GM19438 (cell line): ENCODE results near the gene P2RX1.
"Not testable (repeated sequence)": the region's sequence is repeated elsewhere in the genome, so short reads cannot be mapped to it uniquely, and the experiment has no call there.

Experiments
- ATAC-seq: cut with Tn5 transposase; IDR thresholded peaks from one replicate; pipeline ENCODE4 v1.9.1; 2021; ENCODE audit warnings: low read depth; ENCODE audit not compliant: unreplicated experiment

P2RX1 gene

GRCh38 chr17:3952186-3952585 is 35.9 kb upstream of the P2RX1 start:
- ATAC-seq: no peak

GRCh38 chr17:3951420-3951819 is 35.2 kb upstream of the P2RX1 start:
- ATAC-seq: no peak

- ATAC-seq: no peak
Measured at GRCh38 chr17:3951003-3951402, 34.7 kb upstream of the P2RX1 start.

GRCh38 chr17:3950584-3950983 is 34.3 kb upstream of the P2RX1 start:
- ATAC-seq: no peak

GRCh38 chr17:3949418-3949817 is 33.2 kb upstream of the P2RX1 start:
- no peak for ATAC-seq

GRCh38 chr17:3948551-3948950 is 32.3 kb upstream of the P2RX1 start:
- not testable (repeated sequence) for ATAC-seq

GRCh38 chr17:3947318-3947810 is 31.1 kb upstream of the P2RX1 start:
- no peak for ATAC-seq

- ATAC-seq: no peak
Measured at GRCh38 chr17:3946711-3947235, 30.5 kb upstream of the P2RX1 start.

- no peak for ATAC-seq
Measured at GRCh38 chr17:3944485-3945388, 28.5 kb upstream of the P2RX1 start.

- no peak for ATAC-seq
Measured at GRCh38 chr17:3943240-3943891, 27.1 kb upstream of the P2RX1 start.

GRCh38 chr17:3940965-3941698 is 24.9 kb upstream of the P2RX1 start:
- ATAC-seq: no peak

- no peak for ATAC-seq
Measured at GRCh38 chr17:3937359-3937758, 21.1 kb upstream of the P2RX1 start.

GRCh38 chr17:3935825-3936355 is 19.6 kb upstream of the P2RX1 start:
- ATAC-seq: no peak

- no peak for ATAC-seq
Measured at GRCh38 chr17:3935140-3935542, 18.9 kb upstream of the P2RX1 start.

- ATAC-seq: no peak
Measured at GRCh38 chr17:3929764-3930163, 13.5 kb upstream of the P2RX1 start.

GRCh38 chr17:3929181-3929580 is 12.9 kb upstream of the P2RX1 start:
- ATAC-seq: no peak

- no peak for ATAC-seq
Measured at GRCh38 chr17:3928406-3928805, 12.1 kb upstream of the P2RX1 start.

GRCh38 chr17:3927628-3928340 is 11.5 kb upstream of the P2RX1 start:
- no peak for ATAC-seq

- ATAC-seq: no peak
Measured at GRCh38 chr17:3926860-3927627, 10.8 kb upstream of the P2RX1 start.
